Gastrocnemius medialis (tissue), 4 donors: Measurements from ENCODE around the gene SP6.

Experiments
- CTCF ChIP-seq, 5 experiments: fragments of 450-650 bp in 3 of 5; fragments of 200-600 bp in 2 of 5; sonication (generic) in 2 of 5; IDR thresholded peaks in 4 of 5; conservative IDR thresholded peaks in 1 of 5; 1 replicate in 4 of 5; 2 replicates in 1 of 5; pipeline ENCODE4 v1.5.1; 2016 to 2019; ENCODE audit warnings: antibody characterized with exemption in 5 of 5, mild to moderate bottlenecking in 3 of 5, moderate library complexity in 3 of 5
- POLR2A ChIP-seq, 2 donors: fragments of 450-650 bp; IDR thresholded peaks; one replicate each; pipeline ENCODE4 v1.6.1; 2017; ENCODE audit warnings: antibody characterized with exemption in 2 of 2, mild to moderate bottlenecking in 2 of 2, moderate library complexity in 2 of 2

GRCh38 chr17:47898241-47898640 is 47.3 kb upstream of the SP6 start:
- TF ChIP-seq CTCF (IDR thresholded peaks at IDR 0.05 in 4 of 5, conservative IDR thresholded peaks at IDR 0.05 in 1 of 5) (no peak), POLR2A (IDR thresholded peaks at IDR 0.05) (no peak)
